Gastroesophageal sphincter (tissue), 4 donors: Measurements from ENCODE around the gene PRKAR2B. TPM values are rescaled to one million over a fixed set of nuclear protein-coding genes. Genes with fewer than 3 reads are reported as not detected.

ENCODE experiments used
- ATAC-seq: fragments of 150-250 bp; one replicate; pipeline ENCODE4 v1.9.1; 2016; ENCODE audit warnings: mild to moderate bottlenecking, moderate library complexity
- H3K27ac ChIP-seq, 4 donors: fragments of 200-600 bp; sonication (generic) in 3 of 4; 1 replicate in 3 of 4; 2 replicates in 1 of 4; pipeline ENCODE4 v1.5.1; 2016 to 2019
- H3K27me3 ChIP-seq: fragments of 200-600 bp; sonication (generic); one replicate; pipeline ENCODE4 v1.5.1; 2019
- H3K36me3 ChIP-seq, 2 donors: fragments of 200-600 bp; sonication (generic); one replicate each; pipeline ENCODE4 v1.5.1; 2019; ENCODE audit warnings: control low read depth in 1 of 2
- H3K4me1 ChIP-seq, 3 donors: fragments of 200-600 bp; sonication (generic); 1 replicate in 2 of 3; 2 replicates in 1 of 3; pipeline ENCODE4 v1.5.1; 2016 to 2019; ENCODE audit warnings: control low read depth in 2 of 3
- H3K4me3 ChIP-seq, 2 donors: fragments of 200-600 bp; sonication (generic); one replicate each; pipeline ENCODE4 v1.5.1; 2019; ENCODE audit warnings: mild to moderate bottlenecking in 1 of 2, moderate library complexity in 1 of 2
- H3K9me3 ChIP-seq, 3 donors: fragments of 200-600 bp; sonication (generic); one replicate each; pipeline ENCODE4 v1.5.1; 2017 to 2019; ENCODE audit warnings: control low read depth in 2 of 3
- CTCF ChIP-seq, 4 experiments: fragments of 200-600 bp in 2 of 4; fragments of 450-650 bp in 2 of 4; sonication (generic) in 1 of 4; IDR thresholded peaks; one replicate each; pipeline ENCODE4 v1.5.1; 2017 to 2019; ENCODE audit warnings: antibody characterized with exemption in 4 of 4, mild to moderate bottlenecking in 2 of 4, moderate library complexity in 2 of 4
- EP300 ChIP-seq: sonication (generic); formaldehyde crosslinking; IDR thresholded peaks from one replicate; pipeline ENCODE4 v1.6.1; 2017; ENCODE audit warnings: antibody characterized with exemption, mild to moderate bottlenecking
- POLR2A ChIP-seq, 2 donors: fragments of 450-650 bp; IDR thresholded peaks; one replicate each; pipeline ENCODE4 v1.6.1; 2017; ENCODE audit warnings: antibody characterized with exemption in 2 of 2, mild to moderate bottlenecking in 2 of 2, moderate library complexity in 1 of 2
- POLR2AphosphoS5 ChIP-seq: sonication (generic); formaldehyde crosslinking; IDR thresholded peaks from one replicate; pipeline ENCODE4 v1.6.1; 2017; ENCODE audit warnings: antibody characterized with exemption
- WGBS, 2 donors: methylation state at CpG; one replicate each; pipeline ENCODE4 v1.1.5; 2018; ENCODE audit warnings: low coverage in 1 of 2; 5-methylcytosine and 5-hydroxymethylcytosine counted together
- total RNA-seq, 4 donors: library from RNA; depleted of rRNA; stranded (reverse); fragments of >200 nt; gene quantifications; one replicate each; pipeline ENCODE4 v1.1.0, GENCODE V29; 2016

PRKAR2B gene
- total RNA-seq, 4 donors from 2014 or later: 83.5 to 160 (median 119) TPM

- Histone ChIP-seq H3K36me3 (no peaks in the 10 kb centered on the region), H3K4me1 (peaks cover 4 to 70% (median 8%) of the 10 kb centered on the region in 3 donors), H3K9me3 (no peaks in the 10 kb centered on the region), H3K27ac (peak overlapping the region; percentile 34 to 69 (median 42)), H3K27me3 (no peaks in the 10 kb centered on the region), H3K4me3 (peak overlapping the region in 1 of 2 donors; percentile 2)
- WGBS, 2 donors: 62 to 65% methylated on average over 8 of the region's 8 CpGs
- no peak for TF ChIP-seq POLR2A (IDR thresholded peaks at IDR 0.05)
- TF ChIP-seq CTCF (IDR thresholded peaks at IDR 0.05): no peak
- TF ChIP-seq POLR2AphosphoS5: no peak
- no peak for TF ChIP-seq EP300
- ATAC-seq: no peak
These were observed 19.0 kb downstream of the PRKAR2B start for GRCh38 chr7:107063245-107064120.

- TF ChIP-seq CTCF (IDR thresholded peaks at IDR 0.05): no peak
- TF ChIP-seq POLR2A (IDR thresholded peaks at IDR 0.05): no peak
- TF ChIP-seq POLR2AphosphoS5: no peak
- no peak for TF ChIP-seq EP300
- peaks cover 4 to 70% (median 12%) of the 10 kb centered on the region in 3 donors for H3K4me1 ChIP-seq
- no peak for ATAC-seq
- 69 to 79% methylated on average over 7 of the region's 7 CpGs for WGBS, 2 donors
- H3K36me3 ChIP-seq: no peaks in the 10 kb centered on the region
- H3K9me3 ChIP-seq: no peaks in the 10 kb centered on the region
- H3K27ac ChIP-seq: peak overlapping the region in 2 of 4 donors; percentile 46 to 69
- no peak overlapping the region for H3K4me3 ChIP-seq
- no peaks in the 10 kb centered on the region for H3K27me3 ChIP-seq
These were observed 19.8 kb downstream of the PRKAR2B start for GRCh38 chr7:107064255-107064654.

- ATAC-seq: peak; percentile 46
- Histone ChIP-seq H3K36me3 (no peaks in the 10 kb centered on the region), H3K9me3 (no peaks in the 10 kb centered on the region), H3K27me3 (no peaks in the 10 kb centered on the region), H3K4me3 (no peak overlapping the region), H3K27ac (peak overlapping the region; percentile 63 to 74 (median 71)), H3K4me1 (peaks cover 6 to 69% (median 12%) of the 10 kb centered on the region in 3 donors)
- 21 to 27% methylated on average over 4 of the region's 4 CpGs for WGBS, 2 donors
- TF ChIP-seq EP300: no peak
- no peak for TF ChIP-seq CTCF (IDR thresholded peaks at IDR 0.05)
- no peak for TF ChIP-seq POLR2A (IDR thresholded peaks at IDR 0.05)
- TF ChIP-seq POLR2AphosphoS5: no peak
These were observed 21.4 kb downstream of the PRKAR2B start for GRCh38 chr7:107065929-107066247.

GRCh38 chr7:107068156-107068555 is 23.7 kb downstream of the PRKAR2B start:
- 68 to 83% methylated on average over 3 of the region's 3 CpGs for WGBS, 2 donors
- Histone ChIP-seq H3K9me3 (no peaks in the 10 kb centered on the region), H3K4me3 (no peak overlapping the region), H3K27ac (peak overlapping the region in 2 of 4 donors; percentile 1 to 69), H3K27me3 (no peaks in the 10 kb centered on the region), H3K4me1 (peaks cover 6 to 71% (median 12%) of the 10 kb centered on the region in 3 donors), H3K36me3 (no peaks in the 10 kb centered on the region)
- TF ChIP-seq POLR2A (IDR thresholded peaks at IDR 0.05): no peak
- TF ChIP-seq POLR2AphosphoS5: no peak
- TF ChIP-seq CTCF (IDR thresholded peaks at IDR 0.05): no peak
- no peak for TF ChIP-seq EP300
- no peak for ATAC-seq

- H3K27ac ChIP-seq: peak overlapping the region in 3 of 4 donors; percentile 39 to 65 (median 52)
- peaks cover 4 to 58% (median 8%) of the 10 kb centered on the region in 3 donors for H3K4me1 ChIP-seq
- peak; percentile 48 for ATAC-seq
- H3K9me3 ChIP-seq: no peaks in the 10 kb centered on the region
- no peak for TF ChIP-seq EP300
- TF ChIP-seq POLR2AphosphoS5: peak; percentile 48
- no peak for TF ChIP-seq POLR2A (IDR thresholded peaks at IDR 0.05)
- TF ChIP-seq CTCF (IDR thresholded peaks at IDR 0.05): no peak
- 71 to 92% methylated on average over 3 to 4 of the region's 4 CpGs for WGBS, 2 donors
- no peaks in the 10 kb centered on the region for H3K36me3 ChIP-seq
- H3K27me3 ChIP-seq: no peaks in the 10 kb centered on the region
- no peak overlapping the region for H3K4me3 ChIP-seq
These were observed 25.0 kb downstream of the PRKAR2B start for GRCh38 chr7:107069457-107069856.
